Activated T-cell treated with anti-CD3 and anti-CD28 coated beads, Interleukin-2, amount 50 U/mL, for 48 hours (primary cell): ENCODE data around the gene SIX2.

Experiments used
- DNase-seq, 2 experiments: peaks; one replicate each; pipeline ENCODE4 v3.0.0-alpha.2; 2020

The SIX2 gene

GRCh38 chr2:44964752-44965236 is 44.5 kb downstream of the SIX2 start:
- no peak for DNase-seq

DNA sequence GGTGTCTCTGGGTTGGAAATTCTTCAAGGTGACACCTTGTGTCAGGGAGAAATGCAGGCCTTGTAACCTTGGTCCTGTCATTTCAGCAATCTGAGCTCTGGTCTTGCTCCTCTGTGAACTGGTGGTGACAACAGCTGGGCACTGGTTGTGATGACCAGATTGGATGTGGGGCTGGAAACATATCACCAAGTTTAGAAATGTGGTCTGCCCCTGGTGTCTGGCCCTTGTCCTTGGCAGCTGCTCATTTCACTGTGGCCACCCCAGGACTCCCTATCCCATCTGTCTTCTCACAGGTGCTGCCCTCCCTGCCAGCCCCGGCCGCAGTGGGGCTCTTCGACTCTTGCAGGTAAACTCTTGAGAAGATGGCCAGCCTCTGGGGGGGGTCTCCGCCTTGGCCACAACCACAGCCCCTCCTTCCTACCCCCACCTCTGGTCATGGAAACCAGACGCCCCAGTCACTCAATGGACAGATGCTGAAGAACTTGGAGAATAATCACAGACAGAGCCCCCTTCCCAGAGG is 47.0 kb downstream of the SIX2 start:
- no peak for DNase-seq

DNA sequence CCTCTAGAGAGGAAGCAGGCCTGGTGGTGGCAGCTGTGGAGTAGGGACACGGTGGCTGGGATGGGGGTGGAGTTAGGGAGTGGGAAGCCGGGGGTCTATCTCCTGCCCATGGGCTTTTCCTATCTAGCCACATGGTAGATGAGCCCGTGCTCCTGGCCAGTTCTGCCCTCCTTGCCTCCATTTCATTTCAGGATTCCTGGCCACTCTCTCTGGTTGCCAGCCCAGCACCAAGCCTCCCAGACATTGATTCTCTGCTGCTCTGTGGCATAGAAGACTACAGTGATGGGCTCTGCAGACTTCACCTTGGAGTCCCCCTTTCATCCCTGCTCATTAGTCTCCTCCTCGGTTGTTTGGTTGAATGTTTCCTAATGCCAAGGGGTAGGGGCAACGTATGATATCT is 48.4 kb downstream of the SIX2 start:
- DNase-seq: no peak

DNA sequence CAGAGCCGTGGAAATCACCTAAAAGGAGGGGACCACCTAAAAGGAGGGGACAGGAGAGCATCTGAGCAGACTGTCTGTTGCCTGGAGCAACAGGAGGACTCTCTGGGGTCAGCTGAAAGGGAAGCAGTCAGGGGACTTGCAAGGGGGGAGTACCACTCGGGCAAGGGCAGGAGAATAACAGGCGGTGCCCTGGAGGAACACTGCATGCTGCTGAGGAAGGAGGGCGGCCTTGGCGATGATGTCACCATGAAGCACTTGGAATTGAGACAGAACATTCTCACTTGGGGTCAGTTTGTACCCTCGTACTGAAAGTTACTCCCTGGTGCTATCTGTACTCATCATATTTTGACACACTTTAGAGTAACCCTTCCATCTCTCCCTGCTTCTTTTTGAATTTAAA is 49.4 kb downstream of the SIX2 start:
- no peak for DNase-seq

DNA sequence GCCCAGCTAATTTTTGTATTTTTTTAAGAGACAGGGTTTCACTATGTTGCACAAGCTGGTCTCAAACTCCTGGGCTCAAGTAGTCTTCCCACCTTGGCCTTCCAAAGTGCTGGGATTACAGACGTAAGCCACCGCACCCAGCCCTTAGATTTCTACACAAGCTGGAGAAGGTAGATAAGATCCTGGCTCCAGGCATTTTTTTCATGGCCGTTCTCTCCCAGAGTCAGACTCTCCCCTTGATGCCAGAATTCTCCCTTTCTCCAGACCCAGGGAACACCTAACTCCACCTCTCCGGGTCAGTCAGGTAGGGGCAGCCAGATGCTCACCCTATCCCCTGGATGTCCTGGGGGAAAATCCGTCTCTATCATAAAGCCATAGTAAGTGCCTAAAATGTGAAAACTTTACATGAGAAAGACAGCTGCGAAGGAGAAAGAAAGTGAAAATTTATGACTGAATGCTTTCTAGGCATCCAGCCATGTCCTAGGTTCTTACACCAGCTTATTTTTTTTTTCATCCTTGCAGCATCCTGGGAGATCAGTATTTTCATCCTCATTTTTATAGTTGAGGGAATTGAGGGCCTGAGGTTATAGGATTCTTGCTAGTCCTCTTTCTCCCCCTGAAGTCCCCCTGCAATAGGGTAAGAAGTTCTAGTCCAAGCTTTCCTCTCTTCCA is 51.5 kb downstream of the SIX2 start:
- DNase-seq: no peak

- no peak for DNase-seq
These were observed 52.4 kb downstream of the SIX2 start for GRCh38 chr2:44956843-44957242.

- DNase-seq: peak; percentile 90 to 91
These were observed 53.5 kb downstream of the SIX2 start for GRCh38 chr2:44955593-44956392.
